HG02885 (cell line): ENCODE measurements around the gene PSTK.

Experiments
- ATAC-seq: cut with Tn5 transposase; IDR thresholded peaks from one replicate; pipeline ENCODE4 v1.9.1; 2021; ENCODE audit warnings: mild to moderate bottlenecking; ENCODE audit not compliant: unreplicated experiment, poor library complexity

The PSTK gene

GRCh38 chr10:122990278-122990677 is 10.1 kb downstream of the PSTK start:
- no peak for ATAC-seq

GRCh38 chr10:122992031-122992585 is 11.9 kb downstream of the PSTK start:
- no peak for ATAC-seq

DNA sequence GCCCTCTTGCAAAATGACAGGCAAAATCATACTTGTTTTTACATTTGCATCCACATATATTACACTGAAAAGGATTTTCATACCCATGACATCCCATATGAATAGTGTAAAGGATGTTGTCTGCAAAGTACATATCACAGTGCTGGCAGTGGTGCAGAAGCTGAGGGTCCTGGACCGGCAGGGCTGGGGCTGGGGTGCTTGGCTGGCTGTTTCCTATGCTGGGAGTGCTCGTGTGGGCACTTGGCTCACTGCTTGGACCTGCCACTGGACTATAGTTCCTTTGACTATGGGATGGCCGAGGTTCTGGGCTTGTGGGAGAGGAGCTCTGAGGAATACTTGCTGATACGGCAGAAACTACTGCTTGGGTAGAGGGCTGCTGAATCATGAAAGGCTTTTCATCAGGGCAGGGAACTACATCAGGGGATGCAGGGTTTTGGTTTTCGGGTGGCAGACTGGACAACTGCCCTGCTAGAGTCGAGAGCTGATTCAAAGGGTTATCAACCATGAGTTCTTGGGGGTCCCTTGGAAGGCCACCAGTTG is 13.7 kb downstream of the PSTK start:
- no peak for ATAC-seq

DNA sequence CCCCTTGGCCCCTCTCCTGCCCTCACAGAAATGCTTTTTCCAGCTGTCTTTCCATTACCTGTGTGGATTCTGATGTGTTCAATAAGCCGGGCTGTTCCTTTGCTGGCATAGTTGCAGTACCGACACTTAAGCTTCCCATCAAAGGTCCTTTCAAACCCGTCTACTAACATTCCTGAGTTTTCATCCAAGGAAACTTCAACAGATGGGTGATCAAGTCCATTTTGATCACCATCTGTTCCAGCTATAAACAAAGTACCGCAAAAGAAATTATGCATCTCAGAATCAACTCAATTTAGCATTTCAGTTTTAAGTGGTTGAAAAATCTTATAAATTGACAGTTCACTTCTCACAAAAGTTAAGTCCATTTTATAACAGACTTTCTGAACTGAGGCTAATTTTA is 15.7 kb downstream of the PSTK start:
- ATAC-seq, result no peak

GRCh38 chr10:122997864-122998263 is 17.7 kb downstream of the PSTK start:
- ATAC-seq, result peak; percentile 68

DNA sequence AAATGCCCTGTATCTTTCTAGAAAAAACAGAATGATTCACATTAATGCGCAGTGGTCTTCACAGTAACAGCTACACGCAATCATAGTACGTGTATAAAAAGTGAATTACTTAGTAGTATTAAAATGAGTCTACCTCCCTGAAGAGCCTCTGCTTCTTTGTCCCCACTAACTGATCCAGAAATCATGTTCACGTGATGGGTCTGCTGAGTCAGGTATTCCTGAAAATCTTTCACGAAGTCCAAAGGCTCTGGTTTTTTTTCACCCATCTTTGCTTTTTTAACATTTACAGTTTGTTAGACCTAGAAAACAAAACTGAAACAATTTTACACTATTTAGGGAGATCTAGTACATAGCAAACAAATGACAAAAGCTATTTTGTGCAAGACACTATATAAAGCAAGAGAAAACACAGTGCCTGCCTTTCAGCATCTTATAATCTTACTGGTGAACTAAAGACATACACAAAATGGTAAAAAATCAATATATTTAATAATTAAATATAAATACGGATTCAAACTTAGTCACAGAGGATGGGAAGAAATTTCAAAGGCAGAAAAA is 18.2 kb downstream of the PSTK start:
- no peak for ATAC-seq

GRCh38 chr10:122998934-122999333 is 18.7 kb downstream of the PSTK start:
- no peak for ATAC-seq

- peak; percentile 53 for ATAC-seq
These were observed 19.1 kb downstream of the PSTK start for GRCh38 chr10:122999347-122999746.

DNA sequence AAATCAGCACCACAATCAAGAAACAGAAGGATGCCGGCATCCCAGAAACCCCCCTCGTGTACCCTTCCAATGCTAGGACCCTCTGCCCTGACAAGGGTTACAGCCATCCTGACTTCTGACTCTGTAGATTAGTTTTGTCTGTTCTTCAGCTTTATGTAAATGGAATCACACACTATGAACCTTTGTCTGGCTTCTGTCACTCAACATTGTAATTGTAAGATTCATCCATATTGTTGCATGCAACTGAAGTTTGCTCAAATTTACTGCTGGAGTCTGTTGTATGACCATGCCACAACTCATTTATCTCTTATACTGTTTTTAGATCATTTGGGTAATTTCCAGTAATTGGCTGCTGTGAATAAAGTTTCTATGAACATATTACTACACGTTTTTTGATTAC is 20.0 kb downstream of the PSTK start:
- ATAC-seq, result no peak

DNA sequence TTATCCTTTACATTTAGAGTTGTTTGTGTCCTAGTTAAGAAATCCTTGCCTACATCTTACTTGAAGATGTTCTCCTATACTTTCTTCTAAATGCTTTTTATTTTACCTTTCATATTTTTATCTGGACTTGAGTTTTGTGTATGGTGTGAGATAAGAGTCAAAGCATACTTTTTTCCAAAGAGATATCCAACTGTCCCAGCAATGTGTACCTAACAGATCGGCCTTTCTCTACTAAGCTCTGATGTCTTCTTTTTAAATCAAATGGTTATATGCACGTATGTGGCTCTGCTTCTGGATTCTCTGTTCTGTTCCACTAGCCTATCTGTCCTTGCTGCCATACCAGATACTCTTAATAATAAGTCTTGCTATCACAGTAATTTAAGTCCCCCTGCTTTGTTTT is 21.2 kb downstream of the PSTK start:
- no peak for ATAC-seq

DNA sequence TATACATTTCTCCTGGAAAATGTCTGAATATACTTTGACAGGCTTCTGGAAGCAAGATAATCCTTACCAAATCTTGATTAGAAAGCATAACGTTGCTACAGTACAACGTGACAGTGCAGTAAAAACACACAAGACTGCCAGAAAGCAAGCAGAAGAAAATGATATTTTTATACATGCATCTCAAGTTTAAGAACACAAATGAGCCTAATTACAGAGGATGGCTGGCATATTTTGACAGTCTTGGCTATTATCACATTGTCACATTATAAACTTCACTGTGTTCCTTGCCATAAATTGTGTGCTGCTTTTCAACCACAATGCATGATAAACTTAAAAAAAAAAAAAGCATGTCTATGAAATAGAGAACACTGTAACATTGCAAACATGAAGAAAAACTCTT is 24.1 kb downstream of the PSTK start:
- no peak for ATAC-seq

DNA sequence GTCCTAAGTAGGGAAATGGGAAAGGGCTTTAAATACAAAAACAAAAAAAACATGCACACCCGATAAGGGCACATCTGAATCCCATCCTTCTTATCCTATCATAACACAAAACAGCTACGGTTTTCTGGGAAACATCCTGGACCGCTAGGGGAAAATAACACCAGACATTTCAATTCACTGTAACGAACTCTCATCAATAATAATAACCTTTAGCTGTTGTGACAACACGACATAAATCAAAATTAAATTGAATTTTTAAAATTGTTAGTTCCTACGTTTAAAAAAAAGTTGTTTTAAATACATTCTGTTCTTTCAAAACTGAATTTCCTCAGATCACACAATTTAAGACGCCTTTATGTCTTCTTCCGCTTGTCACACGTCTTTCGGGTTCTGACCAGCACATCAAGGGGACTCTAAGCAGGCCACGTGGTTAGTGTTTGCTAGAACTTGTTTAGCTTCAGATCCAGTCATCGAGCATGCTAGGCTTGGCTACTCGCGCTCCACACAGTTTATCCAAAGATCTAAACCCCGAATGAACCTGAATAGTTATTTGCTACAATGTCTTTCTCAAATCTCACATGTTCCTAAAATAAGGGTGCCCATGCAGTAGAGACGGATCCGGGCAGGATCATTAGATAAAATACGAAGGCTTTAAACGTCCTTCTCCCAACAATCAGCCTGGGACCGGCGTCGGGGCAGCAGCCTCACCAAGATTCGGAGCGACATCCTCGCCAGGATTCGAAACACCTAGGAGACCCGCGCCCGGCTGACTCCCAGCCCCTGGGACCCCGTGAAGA is 27.6 kb downstream of the PSTK start:
- ATAC-seq, result peak; percentile 43

DNA sequence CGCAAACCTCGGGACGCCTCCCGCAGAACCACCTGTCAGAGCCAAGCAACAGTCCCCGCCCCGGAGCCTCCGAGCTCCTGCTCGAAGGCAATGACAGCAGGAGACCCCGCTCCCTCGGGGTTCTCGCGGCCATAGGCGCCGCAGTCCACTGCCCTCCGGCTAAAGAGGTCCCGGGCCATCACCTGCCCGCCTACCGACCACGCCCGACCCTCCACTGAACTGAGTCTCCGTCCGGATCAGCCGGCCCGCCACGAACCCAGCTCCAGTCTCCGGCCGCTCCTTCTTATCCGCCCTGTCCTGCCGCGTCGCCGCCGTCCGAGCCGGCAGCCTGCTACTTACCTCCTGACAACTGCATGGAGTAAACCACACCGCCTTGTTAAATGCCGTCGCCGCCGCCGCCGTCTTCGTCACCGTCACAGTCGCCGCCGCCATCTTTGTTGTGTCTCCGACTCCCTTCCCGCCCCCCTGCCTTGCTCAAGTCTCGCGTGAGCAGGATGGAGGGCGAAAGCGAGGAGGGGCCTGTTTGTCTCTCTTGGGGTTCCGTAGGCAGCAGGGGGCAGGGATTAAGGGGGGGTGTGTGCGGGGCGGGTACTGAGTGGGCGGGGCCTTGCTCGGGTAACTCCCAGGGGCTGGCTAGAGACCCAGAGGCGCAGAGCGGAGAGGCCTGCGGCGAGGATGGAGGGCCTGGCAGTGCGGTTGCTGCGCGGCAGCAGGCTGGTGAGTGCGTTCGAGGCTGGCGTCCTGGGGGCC is 28.3 kb downstream of the PSTK start, which contains the start of the genes ACADSB and IKZF5:
Gene ACADSB (plus strand): TSS at position 652 of the 750 bp plus-strand sequence. CDS start 24 bp downstream, at position 676.
Gene IKZF5 (minus strand): TSS at position 441 of the 750 bp plus-strand sequence. CDS start 10,170 bp downstream, outside the sequence.
- ATAC-seq, result peak; percentile 88

DNA sequence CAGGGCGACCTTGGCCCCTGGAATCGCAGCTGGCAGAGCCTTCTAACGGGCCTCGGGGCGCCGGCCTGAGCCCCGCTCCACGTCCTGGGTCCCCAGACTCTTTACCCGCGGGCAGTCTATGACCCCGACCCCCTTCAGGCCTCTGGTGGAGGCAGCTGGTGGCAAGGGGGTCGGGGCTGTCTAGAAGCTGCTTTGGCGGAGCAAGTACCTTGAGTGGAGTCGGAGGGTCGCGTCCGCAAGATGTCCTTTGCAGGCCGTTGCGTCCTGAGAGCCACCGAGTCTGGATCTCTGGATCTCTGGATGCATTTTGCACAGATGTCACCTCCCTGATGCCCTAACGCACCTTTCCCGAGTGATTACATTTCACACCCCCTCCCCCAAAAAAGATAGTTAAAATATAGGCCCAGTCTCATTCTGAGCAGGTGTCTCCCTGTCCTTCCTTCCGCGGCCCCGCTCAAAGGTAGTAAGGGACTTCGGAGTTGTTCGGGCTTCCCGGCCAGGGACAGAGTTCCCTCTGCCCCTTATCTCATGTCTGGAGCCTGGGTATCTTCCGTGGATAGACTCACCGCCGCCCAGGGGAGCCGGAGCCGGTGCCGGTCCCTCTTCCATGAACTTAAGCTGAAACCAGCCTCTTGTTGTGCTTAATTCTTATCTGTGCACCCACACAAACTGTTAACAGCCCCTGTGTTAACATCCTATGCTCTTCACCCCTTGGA is 29.1 kb downstream of the PSTK start:
- peak; percentile 17 for ATAC-seq

GRCh38 chr10:123011987-123012386 is 31.8 kb downstream of the PSTK start:
- no peak for ATAC-seq

DNA sequence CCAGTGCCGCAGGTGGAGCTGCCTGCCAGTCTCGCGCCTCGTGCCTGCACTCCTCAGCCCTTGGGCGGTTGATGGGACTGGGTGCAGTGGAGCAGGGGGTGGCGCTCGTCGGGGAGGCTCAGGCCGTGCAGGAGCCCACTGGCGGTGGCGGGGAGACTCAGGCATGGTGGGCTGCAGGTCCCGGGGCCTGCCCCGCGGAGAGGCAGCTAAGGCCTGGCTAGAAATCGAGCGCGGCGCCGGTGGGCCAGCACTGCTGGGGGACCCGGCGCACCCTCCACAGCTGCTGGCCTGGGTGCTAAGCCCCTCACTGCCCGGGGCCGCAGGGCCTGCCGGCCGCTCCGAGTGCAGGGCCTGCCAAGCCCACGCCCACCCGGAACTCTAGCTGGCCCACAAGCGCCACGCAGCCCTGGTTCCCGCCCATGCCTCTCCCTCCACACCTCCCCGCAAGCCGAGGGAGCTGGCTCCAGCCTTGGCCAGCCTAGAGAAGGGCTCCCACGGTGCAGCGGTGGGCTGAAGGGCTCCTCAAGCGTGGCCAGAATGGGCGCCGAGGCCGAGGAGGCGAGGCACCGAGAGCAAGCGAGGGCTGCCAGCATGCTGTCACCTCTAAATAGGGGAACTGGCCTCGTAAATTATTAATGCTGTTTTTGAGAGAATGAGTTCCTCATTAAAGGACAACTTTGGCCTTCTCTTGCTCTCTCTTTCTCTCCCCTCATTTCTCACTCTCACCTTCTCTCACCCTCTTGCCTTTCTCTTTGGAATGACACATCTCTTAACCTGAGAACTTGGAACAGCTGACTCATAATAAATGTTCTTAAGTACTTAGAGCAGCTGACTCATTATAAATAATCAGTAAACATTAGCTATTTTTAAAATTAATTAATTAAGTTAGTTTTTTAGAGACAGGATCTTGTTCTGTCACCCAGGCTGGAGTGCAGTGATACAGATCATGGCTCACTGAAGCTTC is 33.5 kb downstream of the PSTK start:
- ATAC-seq, result no peak

- ATAC-seq, result no peak
These were observed 34.6 kb downstream of the PSTK start for GRCh38 chr10:123014772-123015171.

- no peak for ATAC-seq
These were observed 36.0 kb downstream of the PSTK start for GRCh38 chr10:123016228-123016627.
